Parathyroid adenoma (tissue), 2 donors: ENCODE measurements around the gene ACSL1.

Experiments used
- H2AFZ ChIP-seq: fragments of 300-600 bp; sonication (generic); one replicate; pipeline ENCODE4 v1.7.0; 2017; ENCODE audit warnings: antibody characterized with exemption, mild to moderate bottlenecking
- H3K27ac ChIP-seq: fragments of 300-600 bp; sonication (generic); one replicate; pipeline ENCODE4 v1.7.0; 2017
- H3K27me3 ChIP-seq: fragments of 300-600 bp; sonication (generic); one replicate; pipeline ENCODE4 v1.7.0; 2017; ENCODE audit warnings: low read length; ENCODE audit not compliant: control insufficient read depth, insufficient read depth
- H3K36me3 ChIP-seq: fragments of 300-600 bp; sonication (generic); one replicate; pipeline ENCODE4 v1.7.0; 2017; ENCODE audit warnings: low read length; ENCODE audit not compliant: control insufficient read depth, insufficient read depth
- H3K4me1 ChIP-seq: fragments of 300-600 bp; sonication (generic); one replicate; pipeline ENCODE4 v1.7.0; 2017; ENCODE audit warnings: control low read depth
- H3K4me2 ChIP-seq: fragments of 300-600 bp; sonication (generic); one replicate; pipeline ENCODE4 v1.7.0; 2017; ENCODE audit warnings: low read length
- H3K4me3 ChIP-seq: fragments of 300-600 bp; sonication (generic); one replicate; pipeline ENCODE4 v1.7.0; 2017; ENCODE audit warnings: low read depth, low read length
- H3K79me2 ChIP-seq: fragments of 300-600 bp; sonication (generic); one replicate; pipeline ENCODE4 v1.7.0; 2017; ENCODE audit warnings: control low read depth
- H3K9ac ChIP-seq: fragments of 300-600 bp; sonication (generic); one replicate; pipeline ENCODE4 v1.7.0; 2017; ENCODE audit warnings: mild to moderate bottlenecking
- H3K9me3 ChIP-seq: fragments of 300-600 bp; sonication (generic); one replicate; pipeline ENCODE4 v1.7.0; 2017; ENCODE audit warnings: low read length; ENCODE audit not compliant: control insufficient read depth
- CTCF ChIP-seq: fragments of 300-600 bp; sonication (generic); IDR thresholded peaks from one replicate; pipeline ENCODE4 v1.7.0; 2017; ENCODE audit warnings: antibody characterized with exemption, mild to moderate bottlenecking
- donor health status: primary hyperparathyroidism.

Gene ACSL1

GRCh38 chr4:184856277-184856609 is 30.5 kb upstream of the ACSL1 start:
- Histone ChIP-seq H3K9ac (no peak overlapping the region), H3K27me3 (no peaks in the 10 kb centered on the region), H3K4me3 (no peak overlapping the region), H3K4me1 (no peaks in the 10 kb centered on the region), H2AFZ (no peak overlapping the region), H3K27ac (no peak overlapping the region), H3K36me3 (no peaks in the 10 kb centered on the region), H3K4me2 (no peak overlapping the region), H3K9me3 (no peaks in the 10 kb centered on the region), H3K79me2 (no peaks in the 10 kb centered on the region)
- TF ChIP-seq CTCF = no peak

- Histone ChIP-seq H3K36me3 (no peaks in the 10 kb centered on the region), H3K9ac (no peak overlapping the region), H2AFZ (no peak overlapping the region), H3K27me3 (no peaks in the 10 kb centered on the region), H3K79me2 (no peaks in the 10 kb centered on the region), H3K4me1 (no peaks in the 10 kb centered on the region), H3K4me2 (no peak overlapping the region), H3K4me3 (no peak overlapping the region), H3K27ac (no peak overlapping the region), H3K9me3 (no peaks in the 10 kb centered on the region)
- no peak for TF ChIP-seq CTCF
Measured at GRCh38 chr4:184854673-184855072, 28.9 kb upstream of the ACSL1 start.

- Histone ChIP-seq H3K79me2 (no peaks in the 10 kb centered on the region), H3K27me3 (no peaks in the 10 kb centered on the region), H3K4me1 (no peaks in the 10 kb centered on the region), H3K9me3 (no peaks in the 10 kb centered on the region), H3K4me2 (no peak overlapping the region), H3K9ac (no peak overlapping the region), H3K4me3 (no peak overlapping the region), H3K27ac (no peak overlapping the region), H3K36me3 (no peaks in the 10 kb centered on the region), H2AFZ (no peak overlapping the region)
- no peak for TF ChIP-seq CTCF
Measured at GRCh38 chr4:184853436-184853835, 27.7 kb upstream of the ACSL1 start.

- no peaks in the 10 kb centered on the region for H3K27me3 ChIP-seq
- no peaks in the 10 kb centered on the region for H3K4me1 ChIP-seq
- no peaks in the 10 kb centered on the region for H3K36me3 ChIP-seq
- no peak overlapping the region for H2AFZ ChIP-seq
- TF ChIP-seq CTCF = no peak
- no peak overlapping the region for H3K4me2 ChIP-seq
- H3K9ac ChIP-seq = no peak overlapping the region
- no peak overlapping the region for H3K27ac ChIP-seq
- H3K4me3 ChIP-seq = no peak overlapping the region
- H3K9me3 ChIP-seq = no peaks in the 10 kb centered on the region
- H3K79me2 ChIP-seq = no peaks in the 10 kb centered on the region
Measured at GRCh38 chr4:184851886-184852285, 26.1 kb upstream of the ACSL1 start.

- H3K27ac ChIP-seq = no peak overlapping the region
- H3K36me3 ChIP-seq = no peaks in the 10 kb centered on the region
- no peaks in the 10 kb centered on the region for H3K4me1 ChIP-seq
- no peak overlapping the region for H3K4me2 ChIP-seq
- no peak overlapping the region for H3K4me3 ChIP-seq
- no peak overlapping the region for H2AFZ ChIP-seq
- TF ChIP-seq CTCF = no peak
- no peak overlapping the region for H3K9ac ChIP-seq
- no peaks in the 10 kb centered on the region for H3K79me2 ChIP-seq
- no peaks in the 10 kb centered on the region for H3K9me3 ChIP-seq
- no peaks in the 10 kb centered on the region for H3K27me3 ChIP-seq
Measured at GRCh38 chr4:184851200-184851541, 25.4 kb upstream of the ACSL1 start.
